ENCODE measurements around the gene ADAMTSL1. TPM values are rescaled to one million over a fixed set of nuclear protein-coding genes. Genes with fewer than 3 reads are reported as not detected.

The ADAMTSL1 gene
- total RNA-seq, 1 experiment from 2014 or later, result not detected

DNA sequence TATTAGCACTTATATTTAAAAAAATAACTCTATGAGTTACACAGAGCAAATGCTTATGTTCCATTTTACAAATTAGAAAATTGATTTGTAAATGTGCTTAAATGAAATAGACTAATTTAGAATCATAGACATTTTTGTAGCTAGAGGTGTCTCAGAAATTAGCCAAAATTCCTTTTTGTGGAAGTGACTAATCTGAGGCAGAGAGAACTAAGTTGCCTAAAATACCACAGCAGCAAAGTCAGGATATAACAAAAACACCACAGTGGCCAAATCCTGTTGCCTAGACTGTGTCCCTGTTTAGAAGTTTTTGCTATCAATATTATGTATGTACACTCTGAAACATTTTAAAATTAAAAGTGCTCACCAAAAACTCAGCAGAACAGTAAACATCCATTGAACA, 18.7 kb downstream of the ADAMTSL1 start:
- no peak overlapping the region for H3K4me3 ChIP-seq (ENCODE audit: low read depth in 2 of 2, low read length in 2 of 2)
- TF ChIP-seq, protein P1, sequence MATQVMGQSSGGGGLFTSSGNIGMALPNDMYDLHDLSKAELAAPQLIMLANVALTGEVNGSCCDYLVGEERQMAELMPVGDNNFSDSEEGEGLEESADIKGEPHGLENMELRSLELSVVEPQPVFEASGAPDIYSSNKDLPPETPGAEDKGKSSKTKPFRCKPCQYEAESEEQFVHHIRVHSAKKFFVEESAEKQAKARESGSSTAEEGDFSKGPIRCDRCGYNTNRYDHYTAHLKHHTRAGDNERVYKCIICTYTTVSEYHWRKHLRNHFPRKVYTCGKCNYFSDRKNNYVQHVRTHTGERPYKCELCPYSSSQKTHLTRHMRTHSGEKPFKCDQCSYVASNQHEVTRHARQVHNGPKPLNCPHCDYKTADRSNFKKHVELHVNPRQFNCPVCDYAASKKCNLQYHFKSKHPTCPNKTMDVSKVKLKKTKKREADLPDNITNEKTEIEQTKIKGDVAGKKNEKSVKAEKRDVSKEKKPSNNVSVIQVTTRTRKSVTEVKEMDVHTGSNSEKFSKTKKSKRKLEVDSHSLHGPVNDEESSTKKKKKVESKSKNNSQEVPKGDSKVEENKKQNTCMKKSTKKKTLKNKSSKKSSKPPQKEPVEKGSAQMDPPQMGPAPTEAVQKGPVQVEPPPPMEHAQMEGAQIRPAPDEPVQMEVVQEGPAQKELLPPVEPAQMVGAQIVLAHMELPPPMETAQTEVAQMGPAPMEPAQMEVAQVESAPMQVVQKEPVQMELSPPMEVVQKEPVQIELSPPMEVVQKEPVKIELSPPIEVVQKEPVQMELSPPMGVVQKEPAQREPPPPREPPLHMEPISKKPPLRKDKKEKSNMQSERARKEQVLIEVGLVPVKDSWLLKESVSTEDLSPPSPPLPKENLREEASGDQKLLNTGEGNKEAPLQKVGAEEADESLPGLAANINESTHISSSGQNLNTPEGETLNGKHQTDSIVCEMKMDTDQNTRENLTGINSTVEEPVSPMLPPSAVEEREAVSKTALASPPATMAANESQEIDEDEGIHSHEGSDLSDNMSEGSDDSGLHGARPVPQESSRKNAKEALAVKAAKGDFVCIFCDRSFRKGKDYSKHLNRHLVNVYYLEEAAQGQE (IDR thresholded peaks at IDR 0.05; ENCODE audit: insufficient read depth in 1 of 2, low read depth in 2 of 2, low read length in 1 of 2), result no peak
- TF ChIP-seq POLR2AphosphoS5 (IDR thresholded peaks at IDR 0.05; ENCODE audit: low read depth, low read length) (no peak), TCF7L2 (IDR thresholded peaks at IDR 0.05; ENCODE audit: low read depth, low read length) (no peak), SIN3A (IDR thresholded peaks at IDR 0.05; ENCODE audit: borderline replicate concordance, insufficient read depth, low read depth, low read length) (no peak)
- TF ChIP-seq, protein P2, sequence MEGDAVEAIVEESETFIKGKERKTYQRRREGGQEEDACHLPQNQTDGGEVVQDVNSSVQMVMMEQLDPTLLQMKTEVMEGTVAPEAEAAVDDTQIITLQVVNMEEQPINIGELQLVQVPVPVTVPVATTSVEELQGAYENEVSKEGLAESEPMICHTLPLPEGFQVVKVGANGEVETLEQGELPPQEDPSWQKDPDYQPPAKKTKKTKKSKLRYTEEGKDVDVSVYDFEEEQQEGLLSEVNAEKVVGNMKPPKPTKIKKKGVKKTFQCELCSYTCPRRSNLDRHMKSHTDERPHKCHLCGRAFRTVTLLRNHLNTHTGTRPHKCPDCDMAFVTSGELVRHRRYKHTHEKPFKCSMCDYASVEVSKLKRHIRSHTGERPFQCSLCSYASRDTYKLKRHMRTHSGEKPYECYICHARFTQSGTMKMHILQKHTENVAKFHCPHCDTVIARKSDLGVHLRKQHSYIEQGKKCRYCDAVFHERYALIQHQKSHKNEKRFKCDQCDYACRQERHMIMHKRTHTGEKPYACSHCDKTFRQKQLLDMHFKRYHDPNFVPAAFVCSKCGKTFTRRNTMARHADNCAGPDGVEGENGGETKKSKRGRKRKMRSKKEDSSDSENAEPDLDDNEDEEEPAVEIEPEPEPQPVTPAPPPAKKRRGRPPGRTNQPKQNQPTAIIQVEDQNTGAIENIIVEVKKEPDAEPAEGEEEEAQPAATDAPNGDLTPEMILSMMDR (IDR thresholded peaks at IDR 0.05), result no peak
- no peaks in the 10 kb centered on the region for H3K4me1 ChIP-seq (ENCODE audit: control insufficient read depth, insufficient read depth, low read length)
- no peak for ATAC-seq
- POLR2A ChIA-PET, result no interaction called here
- BruUV-seq (replicated peaks), result no TSS peak
- intact Hi-C loops (cut with micrococcal nuclease; ENCODE audit: unreplicated experiment), result no loop called here
- no peak for DNase-seq (ENCODE audit: low read depth, low spot score)
- in situ Hi-C loops (cut with HindIII; ENCODE audit: low pct_unique_long_range_greater_than_20kb, low sequenced_read_pairs), result no loop called here
- H3K27ac ChIP-seq (ENCODE audit: low read length), result no peak overlapping the region
- CTCF ChIA-PET, result no interaction called here
- H3K9me3 ChIP-seq (ENCODE audit: control insufficient read depth, insufficient read depth, low read depth, low read length), result no peaks in the 10 kb centered on the region
- no peaks in the 10 kb centered on the region for H3K27me3 ChIP-seq (ENCODE audit: control insufficient read depth, insufficient read depth, low read length)
- H3K36me3 ChIP-seq (ENCODE audit: control insufficient read depth, insufficient read depth, low read length), result no peaks in the 10 kb centered on the region

DNA sequence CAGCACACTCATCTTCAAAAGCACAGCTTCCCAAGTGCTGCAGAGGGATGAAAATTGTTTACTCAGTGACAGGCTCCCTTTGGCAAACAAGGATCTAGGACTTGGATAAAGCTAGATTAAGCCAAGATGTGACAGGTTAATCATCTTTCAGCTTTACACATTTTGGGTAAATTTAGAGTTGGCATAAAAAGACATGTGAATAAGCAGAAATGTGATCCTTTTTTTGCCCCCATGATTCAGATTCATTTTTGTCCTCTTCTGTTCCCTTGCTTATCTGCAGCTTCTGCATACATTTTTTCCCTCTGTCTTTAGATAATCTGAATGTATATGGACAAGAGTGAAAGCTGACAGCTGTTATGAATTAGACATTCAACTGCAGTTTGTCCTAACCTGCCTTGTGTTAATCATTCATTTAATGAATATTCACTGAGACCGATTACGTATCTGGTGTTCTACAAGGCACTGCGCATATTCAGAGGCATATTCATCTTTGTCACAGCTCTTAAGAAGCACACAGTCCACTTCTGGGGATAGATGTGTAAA, 19.6 kb downstream of the ADAMTSL1 start:
- ATAC-seq (no peak), DNase-seq (ENCODE audit: low read depth, low spot score) (no peak)
- ChIA-PET CTCF (no interaction called here), POLR2A (no interaction called here)
- H3K4me3 ChIP-seq (ENCODE audit: low read depth in 2 of 2, low read length in 2 of 2), result no peak overlapping the region
- H3K27ac ChIP-seq (ENCODE audit: low read length), result no peak overlapping the region
- TF ChIP-seq, protein P2 (IDR thresholded peaks at IDR 0.05), result no peak
- TF ChIP-seq POLR2AphosphoS5 (IDR thresholded peaks at IDR 0.05; ENCODE audit: low read depth, low read length) (no peak), SIN3A (IDR thresholded peaks at IDR 0.05; ENCODE audit: borderline replicate concordance, insufficient read depth, low read depth, low read length) (no peak)
- intact Hi-C loops (cut with micrococcal nuclease; ENCODE audit: unreplicated experiment) (no loop called here), in situ Hi-C loops (cut with HindIII; ENCODE audit: low pct_unique_long_range_greater_than_20kb, low sequenced_read_pairs) (no loop called here)
- H3K9me3 ChIP-seq (ENCODE audit: control insufficient read depth, insufficient read depth, low read depth, low read length), result no peaks in the 10 kb centered on the region
- no peaks in the 10 kb centered on the region for H3K36me3 ChIP-seq (ENCODE audit: control insufficient read depth, insufficient read depth, low read length)
- no TSS peak for BruUV-seq (replicated peaks)
- no peaks in the 10 kb centered on the region for H3K27me3 ChIP-seq (ENCODE audit: control insufficient read depth, insufficient read depth, low read length)
- H3K4me1 ChIP-seq (ENCODE audit: control insufficient read depth, insufficient read depth, low read length), result no peaks in the 10 kb centered on the region

All from Panc1 (cell line).